Gastroesophageal sphincter (tissue), 4 donors: ENCODE measurements around the gene ZIM2. TPM values are rescaled to one million over a fixed set of nuclear protein-coding genes. Genes with fewer than 3 reads are reported as not detected.
"Not testable (repeated sequence)": the region's sequence is repeated elsewhere in the genome, so short reads cannot be mapped to it uniquely, and the experiment has no call there.

ENCODE experiments used
- ATAC-seq: fragments of 150-250 bp; one replicate; pipeline ENCODE4 v1.9.1; 2016; ENCODE audit warnings: mild to moderate bottlenecking, moderate library complexity
- H3K27ac ChIP-seq, 4 donors: fragments of 200-600 bp; sonication (generic) in 3 of 4; 1 replicate in 3 of 4; 2 replicates in 1 of 4; pipeline ENCODE4 v1.5.1; 2016 to 2019
- H3K27me3 ChIP-seq: fragments of 200-600 bp; sonication (generic); one replicate; pipeline ENCODE4 v1.5.1; 2019
- H3K36me3 ChIP-seq, 2 donors: fragments of 200-600 bp; sonication (generic); one replicate each; pipeline ENCODE4 v1.5.1; 2019; ENCODE audit warnings: control low read depth in 1 of 2
- H3K4me1 ChIP-seq, 3 donors: fragments of 200-600 bp; sonication (generic); 1 replicate in 2 of 3; 2 replicates in 1 of 3; pipeline ENCODE4 v1.5.1; 2016 to 2019; ENCODE audit warnings: control low read depth in 2 of 3
- H3K4me3 ChIP-seq, 2 donors: fragments of 200-600 bp; sonication (generic); one replicate each; pipeline ENCODE4 v1.5.1; 2019; ENCODE audit warnings: mild to moderate bottlenecking in 1 of 2, moderate library complexity in 1 of 2
- H3K9me3 ChIP-seq, 3 donors: fragments of 200-600 bp; sonication (generic); one replicate each; pipeline ENCODE4 v1.5.1; 2017 to 2019; ENCODE audit warnings: control low read depth in 2 of 3
- EP300 ChIP-seq: sonication (generic); formaldehyde crosslinking; IDR thresholded peaks from one replicate; pipeline ENCODE4 v1.6.1; 2017; ENCODE audit warnings: antibody characterized with exemption, mild to moderate bottlenecking
- POLR2A ChIP-seq, 2 donors: fragments of 450-650 bp; IDR thresholded peaks; one replicate each; pipeline ENCODE4 v1.6.1; 2017; ENCODE audit warnings: antibody characterized with exemption in 2 of 2, mild to moderate bottlenecking in 2 of 2, moderate library complexity in 1 of 2
- POLR2AphosphoS5 ChIP-seq: sonication (generic); formaldehyde crosslinking; IDR thresholded peaks from one replicate; pipeline ENCODE4 v1.6.1; 2017; ENCODE audit warnings: antibody characterized with exemption
- WGBS, 2 donors: methylation state at CpG; one replicate each; pipeline ENCODE4 v1.1.5; 2018; ENCODE audit warnings: low coverage in 1 of 2; 5-methylcytosine and 5-hydroxymethylcytosine counted together
- total RNA-seq, 4 donors: library from RNA; depleted of rRNA; stranded (reverse); fragments of >200 nt; gene quantifications; one replicate each; pipeline ENCODE4 v1.1.0, GENCODE V29; 2016
- TF ChIP-seq, protein P1 (sequence below), 4 experiments: fragments of 200-600 bp in 2 of 4; fragments of 450-650 bp in 2 of 4; sonication (generic) in 1 of 4; IDR thresholded peaks; one replicate each; pipeline ENCODE4 v1.5.1; 2017 to 2019; ENCODE audit warnings: antibody characterized with exemption in 4 of 4, mild to moderate bottlenecking in 2 of 4, moderate library complexity in 2 of 4

Gene ZIM2
- total RNA-seq, 4 donors from 2014 or later, result 0.31 to 1.0 (median 0.39) TPM

DNA sequence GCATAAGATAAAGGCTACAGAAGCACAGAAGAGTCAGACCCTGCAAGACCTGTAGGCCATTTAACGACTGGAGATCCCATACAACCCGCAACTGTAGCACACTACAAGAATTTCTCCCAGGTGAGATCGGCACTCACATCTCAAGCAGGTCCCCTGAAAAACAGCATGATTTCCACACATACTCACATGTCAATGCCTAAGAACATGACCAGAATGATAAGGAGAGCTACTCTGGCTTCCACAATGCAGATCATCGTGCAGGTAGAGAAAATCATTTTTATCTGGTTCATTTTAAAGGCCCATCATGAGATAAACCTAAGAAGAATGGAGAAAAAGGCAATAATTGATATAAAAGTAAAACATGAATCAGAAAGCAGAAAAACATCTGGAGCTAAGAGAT, 17.5 kb upstream of the ZIM2 start:
- Histone ChIP-seq H3K27ac (no peak overlapping the region), H3K4me1 (no peaks in the 10 kb centered on the region), H3K36me3 (no peaks in the 10 kb centered on the region), H3K4me3 (no peak overlapping the region), H3K27me3 (peaks cover 18% of the 10 kb centered on the region), H3K9me3 (peaks cover 0 to 4% (median 0%) of the 10 kb centered on the region in 3 donors)
- ATAC-seq, result no peak
- TF ChIP-seq, protein P1, sequence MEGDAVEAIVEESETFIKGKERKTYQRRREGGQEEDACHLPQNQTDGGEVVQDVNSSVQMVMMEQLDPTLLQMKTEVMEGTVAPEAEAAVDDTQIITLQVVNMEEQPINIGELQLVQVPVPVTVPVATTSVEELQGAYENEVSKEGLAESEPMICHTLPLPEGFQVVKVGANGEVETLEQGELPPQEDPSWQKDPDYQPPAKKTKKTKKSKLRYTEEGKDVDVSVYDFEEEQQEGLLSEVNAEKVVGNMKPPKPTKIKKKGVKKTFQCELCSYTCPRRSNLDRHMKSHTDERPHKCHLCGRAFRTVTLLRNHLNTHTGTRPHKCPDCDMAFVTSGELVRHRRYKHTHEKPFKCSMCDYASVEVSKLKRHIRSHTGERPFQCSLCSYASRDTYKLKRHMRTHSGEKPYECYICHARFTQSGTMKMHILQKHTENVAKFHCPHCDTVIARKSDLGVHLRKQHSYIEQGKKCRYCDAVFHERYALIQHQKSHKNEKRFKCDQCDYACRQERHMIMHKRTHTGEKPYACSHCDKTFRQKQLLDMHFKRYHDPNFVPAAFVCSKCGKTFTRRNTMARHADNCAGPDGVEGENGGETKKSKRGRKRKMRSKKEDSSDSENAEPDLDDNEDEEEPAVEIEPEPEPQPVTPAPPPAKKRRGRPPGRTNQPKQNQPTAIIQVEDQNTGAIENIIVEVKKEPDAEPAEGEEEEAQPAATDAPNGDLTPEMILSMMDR (IDR thresholded peaks at IDR 0.05), result no peak
- TF ChIP-seq POLR2A (IDR thresholded peaks at IDR 0.05), result no peak
- TF ChIP-seq EP300, result no peak
- no peak for TF ChIP-seq POLR2AphosphoS5
- WGBS, 2 donors, result 71 to 79% methylated on average over 2 to 4 of the region's 4 CpGs

DNA sequence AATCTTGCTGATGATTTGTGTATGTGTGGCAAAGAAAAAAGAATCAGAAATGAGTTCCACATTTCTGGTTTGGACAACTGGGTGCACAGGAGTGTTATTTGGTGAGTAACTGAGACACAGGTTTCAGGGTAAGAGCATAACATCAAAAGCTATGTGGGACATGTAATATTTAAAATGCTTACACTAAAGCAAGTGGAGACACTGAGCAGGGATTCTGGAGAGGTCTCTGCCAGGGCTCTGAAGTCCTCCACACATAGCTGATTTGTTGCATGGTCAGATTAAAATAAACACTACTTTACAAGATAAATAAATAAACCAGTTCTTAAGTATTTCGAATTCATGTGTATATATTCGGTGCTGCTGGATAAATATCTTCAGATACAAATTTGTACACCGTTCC, 16.3 kb upstream of the ZIM2 start:
- no peak for TF ChIP-seq POLR2A (IDR thresholded peaks at IDR 0.05)
- TF ChIP-seq, protein P1 (IDR thresholded peaks at IDR 0.05), result no peak
- no peak for TF ChIP-seq EP300
- no peak for TF ChIP-seq POLR2AphosphoS5
- Histone ChIP-seq H3K4me1 (no peaks in the 10 kb centered on the region), H3K27me3 (peaks cover 14% of the 10 kb centered on the region), H3K27ac (no peak overlapping the region), H3K36me3 (no peaks in the 10 kb centered on the region), H3K4me3 (no peak overlapping the region), H3K9me3 (peaks cover 0 to 4% (median 0%) of the 10 kb centered on the region in 3 donors)
- ATAC-seq, result no peak
- 19 to 30% methylated on average over 3 of the region's 3 CpGs for WGBS, 2 donors

DNA sequence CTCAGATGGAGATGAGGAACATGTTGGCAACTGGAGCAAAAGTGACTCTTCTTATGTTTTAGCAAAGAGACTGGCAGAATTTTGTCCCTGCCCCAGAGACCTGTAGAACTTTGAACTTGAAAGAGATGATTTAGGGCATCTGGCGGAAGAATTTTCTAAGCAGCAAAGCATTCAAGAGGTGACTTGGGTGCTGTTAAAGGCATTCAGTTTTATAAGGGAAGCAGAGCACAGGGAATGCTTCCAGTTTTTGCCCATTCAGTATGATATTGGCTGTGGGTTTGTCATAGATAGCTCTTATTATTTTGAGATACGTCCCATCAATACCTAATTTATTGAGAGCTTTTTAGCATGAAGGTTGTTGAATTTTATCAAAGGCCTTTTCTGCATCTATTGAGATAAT, 11.8 kb upstream of the ZIM2 start:
- ATAC-seq, H3K9me3 ChIP-seq, H3K4me3 ChIP-seq, H3K27ac ChIP-seq, H3K36me3 ChIP-seq, H3K4me1 ChIP-seq: not testable (repeated sequence)
- H3K27me3 ChIP-seq, result peaks cover 13% of the 10 kb centered on the region
- 93 to 100% methylated on average over 2 of the region's 2 CpGs for WGBS, 2 donors

DNA sequence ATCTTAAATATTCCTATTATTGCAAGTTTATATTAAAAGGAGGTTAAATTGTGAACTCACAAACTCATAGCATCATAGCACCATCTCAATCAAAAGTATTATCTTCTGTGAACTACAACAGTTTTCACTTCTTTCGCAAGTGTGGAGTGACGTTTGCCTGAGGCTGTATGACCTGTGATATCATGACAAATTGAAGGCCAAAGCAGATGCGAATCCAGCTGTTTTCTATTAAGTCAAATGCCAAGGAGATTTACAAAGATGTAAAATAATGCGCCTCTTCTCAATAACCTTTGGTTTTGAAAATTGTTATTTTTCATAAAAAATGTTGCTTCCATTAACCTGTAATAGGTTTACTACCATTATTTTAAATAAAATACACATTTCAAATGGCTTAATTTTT, 7.6 kb upstream of the ZIM2 start:
- ATAC-seq, result no peak
- WGBS, 2 donors, result 64 to 77% methylated on average over 4 of the region's 4 CpGs

DNA sequence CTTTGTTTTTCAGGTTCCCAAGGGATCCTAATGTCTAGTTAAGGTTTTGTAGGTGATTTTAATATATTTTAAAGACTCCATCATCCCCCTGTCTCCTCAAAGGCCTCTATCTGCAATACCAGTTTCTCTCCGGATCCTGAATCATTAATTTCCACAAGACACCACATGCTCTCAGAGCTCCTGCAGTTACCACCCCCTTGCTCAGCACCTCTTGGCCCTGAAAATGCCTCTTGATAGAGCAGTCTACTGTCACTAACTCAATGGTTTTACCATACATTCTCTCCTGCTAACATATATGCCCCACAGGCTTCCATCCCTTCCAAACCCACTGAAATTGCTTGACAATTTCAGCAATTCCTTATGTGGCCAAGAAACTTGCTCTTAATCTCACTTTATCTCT, 1.9 kb upstream of the ZIM2 start:
- H3K4me1 ChIP-seq, result peaks cover 0 to 15% (median 0%) of the 10 kb centered on the region in 3 donors
- H3K4me3 ChIP-seq, result no peak overlapping the region
- H3K27ac ChIP-seq, result no peak overlapping the region
- H3K36me3 ChIP-seq, result no peaks in the 10 kb centered on the region
- no peak for TF ChIP-seq POLR2A (IDR thresholded peaks at IDR 0.05)
- TF ChIP-seq POLR2AphosphoS5, result no peak
- TF ChIP-seq, protein P1 (IDR thresholded peaks at IDR 0.05), result no peak
- TF ChIP-seq EP300, result no peak
- H3K9me3 ChIP-seq, result peaks cover 0 to 5% (median 0%) of the 10 kb centered on the region in 3 donors
- H3K27me3 ChIP-seq, result no peaks in the 10 kb centered on the region
- WGBS, 2 donors, result 73 to 82% methylated on average over 1 of the region's 1 CpG
- no peak for ATAC-seq

More for the DNA sequence above, 7.6 kb upstream of the ZIM2 start:
- TF ChIP-seq EP300, result no peak
- TF ChIP-seq, protein P1 (IDR thresholded peaks at IDR 0.05), result no peak
- no peak for TF ChIP-seq POLR2A (IDR thresholded peaks at IDR 0.05)
- TF ChIP-seq POLR2AphosphoS5, result no peak
- peaks cover 4% of the 10 kb centered on the region for H3K27me3 ChIP-seq
- no peaks in the 10 kb centered on the region for H3K9me3 ChIP-seq
- no peaks in the 10 kb centered on the region for H3K4me1 ChIP-seq
- H3K4me3 ChIP-seq, result no peak overlapping the region
- H3K27ac ChIP-seq, result no peak overlapping the region
- H3K36me3 ChIP-seq, result no peaks in the 10 kb centered on the region
